ENCODE data around the gene MED12L.
A peak's percentile ranks its signal among the peaks of the same experiment; 100 is the strongest.
"Not testable (repeated sequence)": the region's sequence is repeated elsewhere in the genome, so short reads cannot be mapped to it uniquely, and the experiment has no call there.

The MED12L gene

GRCh38 chr3:151085227-151085888 is at the start of gene MED12L:
MED12L (plus strand) TSS chr3:151085664; CDS start chr3:151086927, 1,263 bp downstream.
- DNase-seq: peak; percentile 84

GRCh38 chr3:151037746-151038477 is 47.6 kb upstream of the MED12L start:
- DNase-seq: no peak

GRCh38 chr3:151044706-151045105 is 40.8 kb upstream of the MED12L start:
- DNase-seq: no peak

GRCh38 chr3:151047636-151048035 is 37.8 kb upstream of the MED12L start:
- DNase-seq: no peak

GRCh38 chr3:151051533-151051932 is 33.9 kb upstream of the MED12L start:
- no peak for DNase-seq

GRCh38 chr3:151052346-151052745 is 33.1 kb upstream of the MED12L start:
- DNase-seq: no peak

GRCh38 chr3:151052756-151053155 is 32.7 kb upstream of the MED12L start:
- DNase-seq: no peak

GRCh38 chr3:151058740-151059139 is 26.7 kb upstream of the MED12L start:
- DNase-seq: no peak

GRCh38 chr3:151062611-151063010 is 22.9 kb upstream of the MED12L start:
- no peak for DNase-seq

- peak; percentile 43 for DNase-seq
Observed at GRCh38 chr3:151067158-151067557, 18.3 kb upstream of the MED12L start.

- not testable (repeated sequence) for DNase-seq
Observed at GRCh38 chr3:151072842-151073241, 12.6 kb upstream of the MED12L start.

GRCh38 chr3:151074256-151074655 is 11.2 kb upstream of the MED12L start:
- DNase-seq: no peak

GRCh38 chr3:151075869-151076562 is 9.4 kb upstream of the MED12L start:
- no peak for DNase-seq

- DNase-seq: no peak
Observed at GRCh38 chr3:151076626-151077025, 8.8 kb upstream of the MED12L start.

GRCh38 chr3:151081082-151081481 is 4.4 kb upstream of the MED12L start:
- not testable (repeated sequence) for DNase-seq

- DNase-seq: no peak
Observed at GRCh38 chr3:151082880-151083838, 2.3 kb upstream of the MED12L start.

GRCh38 chr3:151084893-151085226 is 604 bp upstream of the MED12L start:
- DNase-seq: no peak

- DNase-seq: peak; percentile 25
Observed at GRCh38 chr3:151085889-151086483, 522 bp downstream of the MED12L start.

- peak; percentile 75 for DNase-seq
Observed at GRCh38 chr3:151086484-151087456, 1.3 kb downstream of the MED12L start.

- DNase-seq: no peak
Observed at GRCh38 chr3:151087648-151088047, 2.2 kb downstream of the MED12L start.
